HCT116 (cell line): Measurements from ENCODE around the gene FHL2.

ENCODE experiments used
- CEBPB ChIP-seq: IDR thresholded peaks from 2 replicates; pipeline ENCODE4 v1.6.1; 2012; ENCODE audit warnings: low read depth
- EZH2 ChIP-seq: fragments of 200-600 bp; sonication (generic); IDR thresholded peaks from 2 replicates; pipeline ENCODE4 v1.6.1; 2017; ENCODE audit warnings: antibody characterized with exemption, mixed run types
- EZH2phosphoT487 ChIP-seq: fragments of 200-600 bp; IDR thresholded peaks from 2 replicates; pipeline ENCODE4 v1.6.1; 2018; ENCODE audit warnings: antibody characterized with exemption, borderline replicate concordance
- POLR2A ChIP-seq: IDR thresholded peaks from 2 replicates; pipeline ENCODE4 v1.7.0; 2011; ENCODE audit warnings: borderline replicate concordance; ENCODE audit not compliant: insufficient read depth, insufficient read length; ENCODE audit errors: extremely low read depth
- POLR2AphosphoS5 ChIP-seq: IDR thresholded peaks from 2 replicates; pipeline ENCODE4 v1.6.1; 2011; ENCODE audit warnings: mild to moderate bottlenecking, low read depth, low read length, moderate library complexity
- SIN3A ChIP-seq: IDR thresholded peaks from 2 replicates; pipeline ENCODE4 v1.6.1; 2012; ENCODE audit warnings: low read depth
- SP1 ChIP-seq: IDR thresholded peaks from 2 replicates; pipeline ENCODE4 v1.6.1; 2012; ENCODE audit warnings: low read depth
- SRF ChIP-seq: IDR thresholded peaks from 2 replicates; pipeline ENCODE4 v1.6.1; 2012; ENCODE audit warnings: low read depth
- TCF7L2 ChIP-seq: IDR thresholded peaks from 2 replicates; pipeline ENCODE4 v1.7.0; 2011; ENCODE audit warnings: borderline replicate concordance, inconsistent platforms; ENCODE audit not compliant: insufficient read depth, insufficient read length; ENCODE audit errors: extremely low read depth
- ZFX ChIP-seq: fragments of 450-650 bp; IDR thresholded peaks from 2 replicates; pipeline ENCODE4 v1.6.1; 2017
- TF ChIP-seq, protein P1 (sequence below), 3 experiments: fragments of 200-600 bp in 1 of 3; sonication (generic) in 1 of 3; IDR thresholded peaks in 2 of 3; conservative IDR thresholded peaks in 1 of 3; 2 replicates each; pipeline ENCODE4 v1.5.1; 2012 to 2017; ENCODE audit warnings: low read depth in 2 of 3, low read length in 2 of 3, antibody characterized with exemption in 1 of 3, borderline replicate concordance in 1 of 3, control low read depth in 1 of 3, mild to moderate bottlenecking in 1 of 3, mixed read lengths in 1 of 3, mixed run types in 1 of 3, moderate library complexity in 1 of 3; ENCODE audit not compliant: insufficient read depth in 1 of 3
- TF ChIP-seq, protein P2 (sequence below): IDR thresholded peaks from 2 replicates; pipeline ENCODE4 v1.6.1; 2012
- TF ChIP-seq, protein P3 (sequence below): IDR thresholded peaks from 2 replicates; pipeline ENCODE4 v1.6.1; 2011; ENCODE audit warnings: mild to moderate bottlenecking, low read length, moderate library complexity; ENCODE audit not compliant: insufficient replicate concordance; ENCODE audit errors: extremely low read depth

DNA sequence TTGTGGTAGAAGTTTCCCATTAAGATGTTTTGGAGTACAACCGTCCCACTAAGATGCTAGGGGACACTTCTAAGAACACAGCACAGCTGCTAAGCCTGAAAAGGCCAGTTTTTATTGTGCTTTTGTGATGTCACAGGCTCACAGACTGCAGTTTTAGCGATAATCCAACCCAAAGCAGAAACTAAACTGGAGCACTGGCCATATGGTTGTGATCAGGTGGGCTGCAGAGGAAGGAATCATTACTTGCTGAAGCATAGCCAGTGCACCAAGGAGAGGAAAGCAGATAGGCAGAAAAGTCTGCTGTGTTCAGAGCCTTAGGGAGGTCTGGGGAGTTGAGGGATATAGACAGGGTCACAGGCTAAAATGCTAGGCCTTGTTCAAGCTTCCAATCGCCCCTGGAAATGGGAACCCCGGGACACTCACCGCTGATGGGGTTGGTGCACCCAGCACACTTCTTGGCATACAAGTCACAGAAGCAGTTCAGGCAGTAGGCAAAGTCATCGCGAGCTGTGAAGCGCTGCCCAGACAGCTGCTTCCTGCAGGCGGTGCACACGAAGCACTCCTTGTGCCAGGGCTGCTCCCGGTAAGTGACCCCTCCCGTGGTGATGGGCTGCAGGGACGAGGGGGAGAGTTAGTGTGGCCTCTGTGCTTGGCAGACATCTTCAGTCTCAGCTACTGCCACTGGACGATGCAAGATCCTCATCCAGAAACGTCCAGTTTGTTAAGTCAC is 35.8 kb downstream of the FHL2 start:
- TF ChIP-seq SIN3A: no peak
- TF ChIP-seq, protein P1, sequence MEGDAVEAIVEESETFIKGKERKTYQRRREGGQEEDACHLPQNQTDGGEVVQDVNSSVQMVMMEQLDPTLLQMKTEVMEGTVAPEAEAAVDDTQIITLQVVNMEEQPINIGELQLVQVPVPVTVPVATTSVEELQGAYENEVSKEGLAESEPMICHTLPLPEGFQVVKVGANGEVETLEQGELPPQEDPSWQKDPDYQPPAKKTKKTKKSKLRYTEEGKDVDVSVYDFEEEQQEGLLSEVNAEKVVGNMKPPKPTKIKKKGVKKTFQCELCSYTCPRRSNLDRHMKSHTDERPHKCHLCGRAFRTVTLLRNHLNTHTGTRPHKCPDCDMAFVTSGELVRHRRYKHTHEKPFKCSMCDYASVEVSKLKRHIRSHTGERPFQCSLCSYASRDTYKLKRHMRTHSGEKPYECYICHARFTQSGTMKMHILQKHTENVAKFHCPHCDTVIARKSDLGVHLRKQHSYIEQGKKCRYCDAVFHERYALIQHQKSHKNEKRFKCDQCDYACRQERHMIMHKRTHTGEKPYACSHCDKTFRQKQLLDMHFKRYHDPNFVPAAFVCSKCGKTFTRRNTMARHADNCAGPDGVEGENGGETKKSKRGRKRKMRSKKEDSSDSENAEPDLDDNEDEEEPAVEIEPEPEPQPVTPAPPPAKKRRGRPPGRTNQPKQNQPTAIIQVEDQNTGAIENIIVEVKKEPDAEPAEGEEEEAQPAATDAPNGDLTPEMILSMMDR (IDR thresholded peaks at IDR 0.05 in 2 of 3, conservative IDR thresholded peaks at IDR 0.05 in 1 of 3; ENCODE audit: borderline replicate concordance in 1 of 3, insufficient read depth in 1 of 3, low read depth in 2 of 3, low read length in 2 of 3): no peak
- TF ChIP-seq CEBPB: no peak
- no peak for TF ChIP-seq EZH2
- no peak for TF ChIP-seq POLR2AphosphoS5
- no peak for TF ChIP-seq POLR2A
- TF ChIP-seq TCF7L2: no peak
- TF ChIP-seq, protein P2, sequence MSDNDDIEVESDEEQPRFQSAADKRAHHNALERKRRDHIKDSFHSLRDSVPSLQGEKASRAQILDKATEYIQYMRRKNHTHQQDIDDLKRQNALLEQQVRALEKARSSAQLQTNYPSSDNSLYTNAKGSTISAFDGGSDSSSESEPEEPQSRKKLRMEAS: no peak
- TF ChIP-seq ZFX: no peak
- no peak for TF ChIP-seq EZH2phosphoT487
- no peak for TF ChIP-seq SRF
- TF ChIP-seq SP1: no peak
- TF ChIP-seq, protein P3, sequence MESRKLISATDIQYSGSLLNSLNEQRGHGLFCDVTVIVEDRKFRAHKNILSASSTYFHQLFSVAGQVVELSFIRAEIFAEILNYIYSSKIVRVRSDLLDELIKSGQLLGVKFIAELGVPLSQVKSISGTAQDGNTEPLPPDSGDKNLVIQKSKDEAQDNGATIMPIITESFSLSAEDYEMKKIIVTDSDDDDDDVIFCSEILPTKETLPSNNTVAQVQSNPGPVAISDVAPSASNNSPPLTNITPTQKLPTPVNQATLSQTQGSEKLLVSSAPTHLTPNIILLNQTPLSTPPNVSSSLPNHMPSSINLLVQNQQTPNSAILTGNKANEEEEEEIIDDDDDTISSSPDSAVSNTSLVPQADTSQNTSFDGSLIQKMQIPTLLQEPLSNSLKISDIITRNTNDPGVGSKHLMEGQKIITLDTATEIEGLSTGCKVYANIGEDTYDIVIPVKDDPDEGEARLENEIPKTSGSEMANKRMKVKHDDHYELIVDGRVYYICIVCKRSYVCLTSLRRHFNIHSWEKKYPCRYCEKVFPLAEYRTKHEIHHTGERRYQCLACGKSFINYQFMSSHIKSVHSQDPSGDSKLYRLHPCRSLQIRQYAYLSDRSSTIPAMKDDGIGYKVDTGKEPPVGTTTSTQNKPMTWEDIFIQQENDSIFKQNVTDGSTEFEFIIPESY: no peak
